Activated T-cell treated with anti-CD3 and anti-CD28 coated beads, Interleukin-2, amount 50 U/mL, for 72 hours (primary cell): Measurements from ENCODE around the gene FAM25C. TPM values are rescaled to one million over a fixed set of nuclear protein-coding genes. Genes with fewer than 3 reads are reported as not detected.
"Not testable (repeated sequence)": the region's sequence is repeated elsewhere in the genome, so short reads cannot be mapped to it uniquely, and the experiment has no call there.

Source experiments
- ATAC-seq, 2 donors: fragments of 150-1000 bp; cut with Tn5 transposase; replicated peaks in 1 of 2; 2 replicates each; pipeline ENCODE4 v1.10.0; 2021; ENCODE audit warnings: moderate library complexity in 2 of 2, mild to moderate bottlenecking in 1 of 2
- DNase-seq, 2 donors: peaks; one replicate each; pipeline ENCODE4 v3.0.0; 2021 to 2022; ENCODE audit warnings: mixed read lengths in 1 of 2
- H3K27ac Mint-ChIP-seq: one replicate; pipeline ENCODE4 v1.8.0; 2022; ENCODE audit warnings: mild to moderate bottlenecking, moderate library complexity, mixed read lengths
- H3K27me3 Mint-ChIP-seq: one replicate; pipeline ENCODE4 v1.8.0; 2022; ENCODE audit warnings: low read depth, mixed read lengths
- H3K36me3 Mint-ChIP-seq, 2 donors: one replicate each; pipeline ENCODE4 v1.8.0; 2022; ENCODE audit warnings: mixed read lengths in 2 of 2, mild to moderate bottlenecking in 1 of 2; ENCODE audit not compliant: insufficient read depth in 2 of 2
- H3K4me1 Mint-ChIP-seq: one replicate; pipeline ENCODE4 v1.8.0; 2022; ENCODE audit warnings: low read depth, mixed read lengths
- H3K4me3 Mint-ChIP-seq, 2 donors: one replicate each; pipeline ENCODE4 v1.8.0; 2022; ENCODE audit warnings: mild to moderate bottlenecking in 2 of 2, mixed read lengths in 2 of 2, moderate library complexity in 2 of 2
- H3K9me3 Mint-ChIP-seq, 2 donors: one replicate each; pipeline ENCODE4 v1.8.0; 2022; ENCODE audit warnings: mixed read lengths in 2 of 2
- total RNA-seq, 2 donors: library from RNA; stranded (reverse); gene quantifications; one replicate each; pipeline ENCODE4 v1.2.3, GENCODE V29; 2022

Gene FAM25C
- total RNA-seq, 2 donors from 2014 or later: not detected

DNA sequence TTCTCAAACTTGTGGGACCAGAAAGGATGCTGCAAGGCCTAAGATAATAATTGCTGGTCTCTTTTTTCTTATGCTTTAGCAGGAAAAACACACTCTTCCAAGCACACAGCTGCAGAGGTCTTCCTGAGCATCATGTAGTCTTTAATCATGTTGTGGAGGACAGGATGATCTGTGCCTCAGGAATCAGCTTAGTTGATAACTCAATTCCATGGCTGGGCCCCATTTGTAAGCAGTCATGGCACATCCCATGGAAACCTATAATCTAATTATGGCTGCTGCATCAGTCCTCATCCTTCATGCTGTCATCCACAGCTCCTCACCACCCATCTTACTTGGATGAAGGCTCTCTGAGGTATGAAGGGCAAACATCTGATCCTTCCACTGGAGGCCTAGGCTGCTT lies 26.5 kb downstream of the FAM25C start:
- not testable (repeated sequence) for H3K27ac Mint-ChIP-seq, ATAC-seq, H3K4me3 Mint-ChIP-seq, DNase-seq, H3K4me1 Mint-ChIP-seq, H3K27me3 Mint-ChIP-seq, H3K36me3 Mint-ChIP-seq, H3K9me3 Mint-ChIP-seq

DNA sequence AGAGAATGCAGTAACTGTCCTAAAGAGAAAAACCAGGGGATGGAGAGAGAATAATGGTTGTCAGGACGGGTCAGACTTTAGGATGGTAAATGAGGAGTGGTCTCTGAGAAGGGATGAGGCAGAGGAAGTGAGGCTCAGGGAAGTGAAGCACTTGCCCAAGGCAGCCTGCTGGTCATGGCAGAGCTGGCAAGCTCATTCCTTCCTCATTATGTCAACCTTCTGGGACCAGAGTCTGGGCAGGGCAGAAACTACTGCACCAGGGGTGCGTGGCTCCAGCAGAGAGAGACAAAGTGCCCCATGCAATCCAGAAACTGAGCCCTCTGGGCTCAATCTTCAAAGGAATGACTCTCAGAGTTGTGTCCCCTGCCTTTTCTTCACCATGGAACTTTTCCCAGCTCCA lies 27.5 kb downstream of the FAM25C start:
- not testable (repeated sequence) for ATAC-seq, H3K9me3 Mint-ChIP-seq, H3K27ac Mint-ChIP-seq, DNase-seq, H3K4me3 Mint-ChIP-seq, H3K27me3 Mint-ChIP-seq, H3K4me1 Mint-ChIP-seq, H3K36me3 Mint-ChIP-seq

DNA sequence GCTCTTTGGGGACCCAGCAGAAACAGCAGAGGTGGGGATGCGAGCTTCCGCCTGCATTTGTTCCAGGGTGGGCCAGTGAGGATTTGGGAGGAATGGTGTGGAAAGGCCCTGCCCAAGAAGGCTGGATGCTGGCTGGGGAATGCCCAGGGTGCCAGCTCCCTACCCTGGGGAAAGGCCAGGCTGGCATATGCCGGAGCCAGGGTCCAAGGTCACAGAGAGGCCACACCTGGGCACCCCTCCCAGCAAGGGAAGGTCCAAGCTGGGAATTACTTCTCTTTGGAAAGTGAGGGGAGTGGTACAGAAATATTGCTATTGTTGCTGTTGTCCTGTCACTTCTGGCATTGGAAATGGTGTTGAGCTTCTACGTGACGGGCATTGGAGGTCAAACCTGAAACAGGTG lies 28.0 kb downstream of the FAM25C start:
- not testable (repeated sequence) for H3K4me1 Mint-ChIP-seq, H3K4me3 Mint-ChIP-seq, H3K9me3 Mint-ChIP-seq, H3K36me3 Mint-ChIP-seq, DNase-seq, H3K27me3 Mint-ChIP-seq, H3K27ac Mint-ChIP-seq, ATAC-seq

DNA sequence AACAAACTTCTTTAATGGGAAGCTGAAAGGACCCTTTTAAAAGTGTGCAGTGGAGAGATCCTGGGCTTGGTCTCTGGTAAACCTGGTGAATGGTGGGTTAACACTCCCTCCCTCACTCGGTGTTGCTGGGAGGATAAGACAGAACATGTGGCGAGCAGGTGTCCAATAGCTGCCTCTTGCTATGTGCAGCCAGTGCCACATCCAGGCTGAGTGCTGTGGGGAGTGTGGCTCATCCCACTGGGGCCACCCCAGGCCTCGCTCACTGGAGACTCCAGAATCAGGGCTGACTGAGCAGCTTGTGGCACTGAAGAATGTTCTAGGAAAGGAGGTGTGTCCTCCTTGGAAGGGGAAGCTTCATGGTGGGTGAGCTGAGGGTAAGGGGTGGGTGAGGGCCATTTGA lies 29.5 kb downstream of the FAM25C start:
- not testable (repeated sequence) for H3K27ac Mint-ChIP-seq, H3K9me3 Mint-ChIP-seq, H3K4me1 Mint-ChIP-seq, ATAC-seq, H3K27me3 Mint-ChIP-seq, H3K36me3 Mint-ChIP-seq, DNase-seq, H3K4me3 Mint-ChIP-seq

DNA sequence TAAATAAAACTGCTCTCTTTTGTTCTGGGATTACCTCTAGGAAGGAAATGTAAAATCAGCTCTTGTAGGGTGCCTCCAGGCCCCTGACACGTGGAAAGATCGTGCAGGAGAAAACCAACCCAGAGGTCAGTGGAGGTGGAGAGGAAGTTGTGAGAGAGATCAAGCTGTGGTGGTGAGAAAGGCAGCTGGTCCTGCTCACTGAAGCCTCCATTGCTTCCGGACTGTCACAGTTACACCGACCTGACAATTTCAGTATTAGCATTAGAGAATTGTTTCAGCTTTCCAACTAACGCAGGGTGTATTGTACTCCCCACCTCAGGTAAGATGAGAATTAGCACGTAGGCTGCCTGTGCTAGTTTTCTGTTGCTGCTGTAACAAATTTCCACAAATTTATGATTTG lies 30.6 kb downstream of the FAM25C start:
- not testable (repeated sequence) for H3K4me3 Mint-ChIP-seq, DNase-seq, H3K27me3 Mint-ChIP-seq, H3K36me3 Mint-ChIP-seq, H3K27ac Mint-ChIP-seq, H3K4me1 Mint-ChIP-seq, ATAC-seq, H3K9me3 Mint-ChIP-seq

DNA sequence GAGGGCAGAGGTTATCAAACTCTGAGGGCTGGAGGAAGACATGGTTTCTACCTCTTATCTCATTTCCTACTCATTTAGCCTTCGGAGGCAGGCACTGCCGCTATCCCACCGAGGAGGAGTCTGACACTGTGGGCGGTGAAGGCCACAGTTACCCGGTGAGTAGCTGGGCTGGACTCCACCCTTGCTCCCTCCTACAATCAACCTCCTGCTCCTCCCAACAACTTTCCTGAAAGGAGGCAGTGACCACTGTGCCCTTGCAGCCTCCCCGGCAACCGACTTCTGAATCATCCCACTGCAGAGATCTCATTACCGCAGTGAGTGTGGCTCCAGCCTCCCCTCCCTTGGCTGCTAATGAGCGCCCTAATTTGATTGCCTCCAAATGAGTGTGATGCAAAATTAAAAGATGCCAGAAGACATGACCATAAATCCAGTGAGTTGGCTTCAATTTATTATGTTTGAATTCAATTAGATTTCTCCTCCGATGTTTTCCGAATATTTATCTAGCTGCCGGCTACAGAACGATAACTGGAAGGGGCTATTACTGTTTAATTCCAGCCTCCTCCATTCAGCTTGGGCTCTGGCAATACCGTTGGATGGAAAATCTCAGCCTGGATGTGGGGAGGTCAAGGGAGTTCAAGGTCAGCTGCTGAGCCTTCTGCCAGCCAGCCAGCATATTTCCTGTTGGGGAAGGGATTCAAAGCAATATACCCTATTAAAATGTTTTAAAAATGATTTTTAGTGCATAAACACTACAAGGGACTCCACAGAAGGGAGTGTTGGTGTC lies 35.1 kb downstream of the FAM25C start:
- DNase-seq, ATAC-seq, H3K36me3 Mint-ChIP-seq, H3K4me1 Mint-ChIP-seq, H3K27ac Mint-ChIP-seq, H3K27me3 Mint-ChIP-seq, H3K4me3 Mint-ChIP-seq, H3K9me3 Mint-ChIP-seq: not testable (repeated sequence)

DNA sequence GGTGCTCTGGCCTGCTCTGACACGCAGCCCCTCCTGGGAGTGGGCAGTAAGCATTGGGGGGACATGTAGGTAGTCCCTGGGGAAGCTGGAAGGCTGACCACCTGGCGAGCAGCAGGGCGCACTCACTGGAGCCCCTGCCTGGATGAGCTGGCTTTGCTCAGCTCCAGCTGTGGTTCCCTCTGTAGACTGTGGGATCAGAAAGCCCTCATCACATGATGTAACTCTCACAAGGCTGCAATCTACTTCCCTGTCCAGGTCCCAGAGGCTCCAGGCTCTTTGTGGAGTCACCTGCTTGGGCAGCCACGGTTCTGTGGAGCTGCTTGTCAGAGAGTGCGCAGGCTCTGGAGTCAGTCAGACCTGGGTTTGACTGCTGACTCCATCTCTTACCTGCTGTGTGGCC lies 36.8 kb downstream of the FAM25C start:
- H3K27me3 Mint-ChIP-seq, DNase-seq, H3K4me3 Mint-ChIP-seq, H3K4me1 Mint-ChIP-seq, H3K9me3 Mint-ChIP-seq, H3K27ac Mint-ChIP-seq, H3K36me3 Mint-ChIP-seq, ATAC-seq: not testable (repeated sequence)

DNA sequence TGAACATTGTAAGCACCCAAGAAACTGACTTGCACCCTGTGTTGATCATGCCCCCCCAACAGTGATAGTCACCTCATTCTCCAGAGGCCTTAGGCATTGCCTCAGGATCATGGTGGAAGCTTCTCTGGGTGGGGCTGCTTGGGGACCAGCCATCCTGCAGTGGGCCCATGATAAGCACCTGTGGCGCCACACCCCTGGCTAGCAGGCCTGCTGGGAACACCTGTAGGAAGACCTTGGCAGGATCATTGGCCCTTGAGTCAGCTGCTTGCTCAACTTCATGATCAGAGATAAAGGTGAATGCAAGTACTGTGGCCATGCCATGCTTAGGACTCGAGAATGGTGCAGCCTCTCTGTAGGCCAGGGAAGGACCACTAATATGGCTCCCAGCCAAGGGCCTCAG lies 38.9 kb downstream of the FAM25C start:
- H3K4me1 Mint-ChIP-seq, H3K9me3 Mint-ChIP-seq, H3K27me3 Mint-ChIP-seq, H3K4me3 Mint-ChIP-seq, DNase-seq, H3K36me3 Mint-ChIP-seq, H3K27ac Mint-ChIP-seq, ATAC-seq: not testable (repeated sequence)

DNA sequence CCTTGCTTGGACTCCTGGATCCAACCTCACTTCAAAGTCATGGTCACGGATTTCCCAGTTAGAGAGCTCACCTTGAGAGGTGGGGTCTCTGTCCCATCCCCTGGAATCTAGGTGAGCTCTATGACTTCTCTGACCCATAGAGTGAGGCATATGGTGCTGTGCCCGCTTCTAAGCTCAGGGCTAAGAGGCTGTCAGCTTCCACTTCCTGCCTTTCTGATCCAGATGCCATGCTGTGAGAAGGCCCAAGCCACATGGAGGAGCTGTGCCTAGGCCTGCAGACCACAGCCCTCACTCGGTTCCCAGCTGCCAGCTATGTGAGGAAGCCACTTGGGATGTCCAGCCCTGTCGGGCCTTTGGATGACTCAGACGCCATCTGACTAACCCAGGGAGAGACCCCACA lies 39.9 kb downstream of the FAM25C start:
- not testable (repeated sequence) for H3K27ac Mint-ChIP-seq

DNA sequence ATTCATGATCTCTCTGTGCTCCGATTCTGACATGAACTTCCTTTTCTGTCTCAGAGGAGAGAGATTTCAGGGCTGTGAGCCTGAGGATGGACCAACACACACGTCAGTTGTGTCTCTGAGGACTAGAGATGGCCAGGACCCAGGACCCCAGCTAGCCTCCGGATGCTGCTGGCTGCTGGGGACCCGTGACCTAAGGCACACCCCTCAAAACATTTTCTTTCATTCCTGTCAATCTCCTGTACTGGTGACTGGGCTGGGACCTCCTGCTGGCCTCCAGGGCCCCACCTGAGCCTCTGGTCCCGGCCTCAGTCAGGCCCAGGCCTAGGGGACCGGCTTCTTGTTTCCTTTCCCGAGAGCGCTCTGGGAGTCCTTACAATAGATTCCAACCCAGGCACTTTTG lies 42.4 kb downstream of the FAM25C start:
- H3K27me3 Mint-ChIP-seq, H3K4me3 Mint-ChIP-seq, H3K9me3 Mint-ChIP-seq, H3K27ac Mint-ChIP-seq, DNase-seq, H3K4me1 Mint-ChIP-seq, H3K36me3 Mint-ChIP-seq, ATAC-seq: not testable (repeated sequence)

More for the DNA sequence above, 39.9 kb downstream of the FAM25C start:
- H3K4me1 Mint-ChIP-seq, ATAC-seq, DNase-seq, H3K36me3 Mint-ChIP-seq, H3K4me3 Mint-ChIP-seq, H3K9me3 Mint-ChIP-seq, H3K27me3 Mint-ChIP-seq: not testable (repeated sequence)

DNA sequence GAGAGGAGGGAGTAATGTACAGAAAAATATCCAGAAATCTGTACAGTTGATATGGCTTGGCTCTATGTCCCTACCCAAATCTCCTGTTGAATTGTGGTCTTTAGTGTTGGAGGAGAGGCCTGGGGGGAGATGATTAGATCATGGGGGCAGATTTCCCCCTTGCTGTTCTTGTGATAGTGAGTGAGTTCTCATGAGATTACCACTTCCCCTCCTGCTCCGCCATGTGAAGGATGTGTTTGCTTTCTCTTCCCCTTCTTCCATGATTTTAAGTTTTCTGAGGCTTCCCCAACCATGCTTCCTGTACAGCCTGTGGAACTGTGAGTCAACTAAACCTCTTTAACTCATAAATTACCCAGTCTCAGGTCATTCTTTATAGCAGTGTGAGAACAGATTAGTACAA lies 52.2 kb downstream of the FAM25C start:
- not testable (repeated sequence) for ATAC-seq, H3K36me3 Mint-ChIP-seq

More for the DNA sequence above, 52.2 kb downstream of the FAM25C start:
- peaks cover 10% of the 10 kb centered on the region for H3K27me3 Mint-ChIP-seq
- not testable (repeated sequence) for DNase-seq, H3K4me3 Mint-ChIP-seq, H3K9me3 Mint-ChIP-seq, H3K27ac Mint-ChIP-seq, H3K4me1 Mint-ChIP-seq

Other genes with a start within 250 kb of the FAM25C start
- not detected for gene SYT15B, start 236.2 kb downstream of the FAM25C start, total RNA-seq
- gene NPY4R2, start 81.1 kb downstream of the FAM25C start, total RNA-seq: not detected